ENCODE data around the gene TFIP11.
A peak's percentile ranks its signal among the peaks of the same experiment; 100 is the strongest.

TFIP11 gene

DNA sequence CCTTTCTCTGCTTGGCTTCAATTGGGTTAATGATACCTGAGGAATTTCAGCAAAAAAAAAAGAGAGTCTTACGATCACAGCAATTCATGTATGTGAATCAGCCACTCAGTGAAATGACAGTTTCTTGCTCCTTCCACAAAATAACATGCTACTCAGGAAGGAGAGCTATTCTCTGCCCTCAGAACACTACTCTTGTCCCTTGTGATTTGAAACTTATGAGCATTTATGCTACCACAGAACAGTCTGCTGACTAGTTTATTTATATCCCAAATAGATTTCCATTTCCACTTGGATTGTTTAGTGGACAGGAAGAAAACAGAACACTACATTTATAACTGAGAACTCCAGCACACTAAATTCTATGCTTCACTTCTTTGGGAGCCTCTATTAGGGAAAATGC, 8.5 kb downstream of the TFIP11 start:
- H3K27ac ChIP-seq (ENCODE audit: low read depth, low read length, severe bottlenecking), result no peak overlapping the region
- H3K4me3 ChIP-seq (ENCODE audit: extremely low read depth, insufficient read depth, low read length, poor library complexity, severe bottlenecking), result no peak overlapping the region
- peaks cover 8% of the 10 kb centered on the region for H3K4me1 ChIP-seq (ENCODE audit: control insufficient read depth, insufficient read depth, low read length, poor library complexity, severe bottlenecking)
- 100% methylated on average over 1 of the region's 1 CpG; no CpG with 5 or more reads in 1 of the 2 experiments for WGBS, 2 experiments (ENCODE audit: insufficient coverage in 2 of 2)
- H3K9me3 ChIP-seq (ENCODE audit: control insufficient read depth, low read length), result no peaks in the 10 kb centered on the region
- peaks cover 93% of the 10 kb centered on the region for H3K36me3 ChIP-seq (ENCODE audit: control insufficient read depth, insufficient read depth, low read length)

DNA sequence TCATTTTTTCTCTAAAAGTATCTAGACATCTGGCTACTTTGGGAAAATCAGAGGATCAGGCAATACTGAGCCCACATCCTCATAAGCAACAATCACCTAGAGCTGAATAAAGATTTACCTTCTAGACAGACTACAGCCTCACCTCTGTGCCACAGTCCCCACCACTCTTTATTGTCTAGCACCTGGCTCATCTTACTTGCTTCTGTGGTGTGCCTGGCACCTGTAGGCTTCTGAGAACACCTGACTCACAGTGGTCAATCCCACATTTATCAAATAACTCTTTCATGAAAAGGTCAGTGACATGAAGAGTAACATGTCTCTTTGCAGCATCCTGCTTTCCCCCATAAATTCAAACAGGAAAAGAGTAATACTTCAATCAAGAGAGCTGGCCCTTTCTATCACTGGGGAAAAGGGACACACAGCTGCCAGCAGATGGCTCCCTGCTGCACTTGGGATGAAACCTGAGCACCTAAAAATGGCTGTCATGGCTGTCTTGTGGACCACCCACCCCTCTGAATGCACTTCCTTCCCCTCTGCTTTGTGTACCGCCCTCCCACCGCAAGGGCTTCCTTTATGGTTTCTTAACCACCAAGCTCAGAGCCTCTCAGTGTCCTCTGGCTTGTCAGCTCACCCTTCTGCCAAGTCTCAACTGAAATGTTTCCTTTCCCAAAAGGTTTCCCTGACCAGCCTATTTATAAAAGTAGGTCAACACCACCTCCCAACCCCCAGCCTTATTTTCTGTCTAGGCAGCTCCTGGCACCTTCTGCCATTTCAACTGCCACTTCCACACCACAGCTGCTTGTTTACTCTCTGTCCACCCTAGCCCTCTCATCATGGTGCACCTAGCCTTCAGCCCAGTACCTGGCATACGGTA, 9.3 kb downstream of the TFIP11 start:
- Histone ChIP-seq H3K27ac (ENCODE audit: low read depth, low read length, severe bottlenecking) (peak overlapping the region; percentile 47), H3K36me3 (ENCODE audit: control insufficient read depth, insufficient read depth, low read length) (peaks cover 88% of the 10 kb centered on the region), H3K9me3 (ENCODE audit: control insufficient read depth, low read length) (no peaks in the 10 kb centered on the region), H3K4me1 (ENCODE audit: control insufficient read depth, insufficient read depth, low read length, poor library complexity, severe bottlenecking) (peaks cover 8% of the 10 kb centered on the region), H3K4me3 (ENCODE audit: extremely low read depth, insufficient read depth, low read length, poor library complexity, severe bottlenecking) (no peak overlapping the region)
- 16 to 30% methylated on average over 2 of the region's 3 CpGs for WGBS, 2 experiments (ENCODE audit: insufficient coverage in 2 of 2)

DNA sequence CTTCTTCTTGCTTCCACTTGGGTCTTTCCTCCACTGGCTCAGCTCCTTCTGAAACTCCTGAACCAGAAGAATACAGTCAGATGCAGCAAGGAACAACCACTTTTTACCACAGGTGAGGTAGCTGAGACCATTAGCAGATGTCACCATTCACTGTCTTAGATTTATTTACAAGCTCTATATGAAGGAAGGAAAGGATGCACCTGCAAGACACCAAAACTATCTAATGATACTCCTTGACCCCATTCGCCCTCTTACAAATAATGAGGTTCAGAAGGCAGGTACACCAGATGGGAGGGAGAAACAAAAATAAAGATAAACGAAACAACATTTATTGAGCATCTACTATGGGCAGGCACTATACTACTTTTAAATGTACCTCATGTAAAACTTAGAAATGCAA, 10.3 kb downstream of the TFIP11 start:
- no peak overlapping the region for H3K27ac ChIP-seq (ENCODE audit: low read depth, low read length, severe bottlenecking)
- H3K4me1 ChIP-seq (ENCODE audit: control insufficient read depth, insufficient read depth, low read length, poor library complexity, severe bottlenecking), result peaks cover 8% of the 10 kb centered on the region
- H3K9me3 ChIP-seq (ENCODE audit: control insufficient read depth, low read length), result no peaks in the 10 kb centered on the region
- no peak overlapping the region for H3K4me3 ChIP-seq (ENCODE audit: extremely low read depth, insufficient read depth, low read length, poor library complexity, severe bottlenecking)
- peaks cover 84% of the 10 kb centered on the region for H3K36me3 ChIP-seq (ENCODE audit: control insufficient read depth, insufficient read depth, low read length)
- no CpG with 5 or more reads among the region's 2 CpGs for WGBS, 2 experiments (ENCODE audit: insufficient coverage in 2 of 2)

DNA sequence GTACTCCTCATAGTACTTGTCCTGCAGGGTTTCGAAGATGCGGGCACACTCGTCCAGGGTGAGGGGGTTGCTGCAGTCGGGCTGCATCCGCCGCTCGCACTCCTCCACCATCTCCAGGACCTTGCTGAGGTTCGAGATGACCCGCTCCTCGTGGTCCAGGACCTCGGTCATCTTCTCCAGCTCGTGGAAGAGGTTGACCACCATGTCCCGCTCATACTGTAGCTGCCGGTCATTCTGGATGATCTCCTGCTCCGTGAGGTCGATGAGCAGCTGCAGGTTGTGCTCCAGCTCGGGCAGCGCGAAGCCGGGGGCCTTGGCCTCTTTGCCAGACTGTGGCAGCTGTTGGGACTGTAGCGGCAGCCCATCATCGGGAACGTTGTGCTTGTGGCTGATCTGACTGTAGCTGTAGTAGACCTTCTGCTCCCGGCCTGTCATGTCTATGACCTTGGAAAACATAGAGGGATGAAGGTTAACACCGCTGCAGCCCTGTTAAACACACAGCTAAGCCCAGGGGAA, 13.0 kb downstream of the TFIP11 start:
- H3K9me3 ChIP-seq (ENCODE audit: control insufficient read depth, low read length), result no peaks in the 10 kb centered on the region
- peaks cover 8% of the 10 kb centered on the region for H3K4me1 ChIP-seq (ENCODE audit: control insufficient read depth, insufficient read depth, low read length, poor library complexity, severe bottlenecking)
- H3K27ac ChIP-seq (ENCODE audit: low read depth, low read length, severe bottlenecking), result no peak overlapping the region
- H3K4me3 ChIP-seq (ENCODE audit: extremely low read depth, insufficient read depth, low read length, poor library complexity, severe bottlenecking), result no peak overlapping the region
- H3K36me3 ChIP-seq (ENCODE audit: control insufficient read depth, insufficient read depth, low read length), result peaks cover 84% of the 10 kb centered on the region
- WGBS, 2 experiments (ENCODE audit: insufficient coverage in 2 of 2), result 92 to 94% methylated on average over 24 to 25 of the region's 25 CpGs

DNA sequence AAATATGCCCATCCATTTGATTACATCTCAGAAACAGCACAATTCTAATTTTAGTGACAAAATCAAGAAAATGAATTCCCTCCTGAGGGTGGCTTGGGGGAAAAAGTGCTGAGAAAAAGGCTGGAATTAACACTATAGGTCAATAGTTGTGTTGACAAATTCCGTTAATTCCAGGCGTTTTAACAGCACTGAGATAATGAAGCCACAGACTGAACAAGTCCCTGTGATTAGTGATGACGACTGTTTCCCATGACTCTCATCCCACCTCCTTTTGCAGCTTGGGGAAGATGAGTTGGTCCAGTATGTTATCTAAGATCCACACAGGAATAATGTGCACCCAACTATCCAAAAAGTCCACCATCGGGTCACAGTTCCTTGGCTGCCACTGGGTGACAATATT, 15.8 kb downstream of the TFIP11 start:
- Histone ChIP-seq H3K36me3 (ENCODE audit: control insufficient read depth, insufficient read depth, low read length) (peaks cover 84% of the 10 kb centered on the region), H3K4me3 (ENCODE audit: extremely low read depth, insufficient read depth, low read length, poor library complexity, severe bottlenecking) (no peak overlapping the region), H3K9me3 (ENCODE audit: control insufficient read depth, low read length) (no peaks in the 10 kb centered on the region), H3K4me1 (ENCODE audit: control insufficient read depth, insufficient read depth, low read length, poor library complexity, severe bottlenecking) (no peaks in the 10 kb centered on the region), H3K27ac (ENCODE audit: low read depth, low read length, severe bottlenecking) (no peak overlapping the region)
- 88 to 100% methylated on average over 2 to 3 of the region's 4 CpGs for WGBS, 2 experiments (ENCODE audit: insufficient coverage in 2 of 2)

DNA sequence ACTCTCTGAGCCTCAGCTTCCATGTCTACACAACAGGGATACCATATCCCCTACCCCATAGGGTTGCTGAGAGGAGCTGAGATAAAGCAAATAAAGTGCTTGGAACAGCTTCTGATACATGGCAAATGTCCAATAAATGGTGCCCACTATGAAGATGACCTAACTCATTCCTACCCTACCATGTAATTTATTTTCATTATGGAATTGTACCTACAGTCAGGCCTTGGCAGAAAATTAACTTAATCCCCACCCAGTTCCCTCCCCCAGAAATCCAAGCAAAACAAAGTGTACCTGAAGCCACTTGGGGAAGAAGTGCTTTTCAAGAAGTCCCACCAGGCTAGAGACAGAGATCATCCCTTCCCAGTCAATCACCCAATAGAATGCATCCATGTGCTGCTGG, 17.8 kb downstream of the TFIP11 start:
- Histone ChIP-seq H3K4me1 (ENCODE audit: control insufficient read depth, insufficient read depth, low read length, poor library complexity, severe bottlenecking) (no peaks in the 10 kb centered on the region), H3K36me3 (ENCODE audit: control insufficient read depth, insufficient read depth, low read length) (peaks cover 88% of the 10 kb centered on the region), H3K27ac (ENCODE audit: low read depth, low read length, severe bottlenecking) (no peak overlapping the region), H3K4me3 (ENCODE audit: extremely low read depth, insufficient read depth, low read length, poor library complexity, severe bottlenecking) (no peak overlapping the region), H3K9me3 (ENCODE audit: control insufficient read depth, low read length) (no peaks in the 10 kb centered on the region)

DNA sequence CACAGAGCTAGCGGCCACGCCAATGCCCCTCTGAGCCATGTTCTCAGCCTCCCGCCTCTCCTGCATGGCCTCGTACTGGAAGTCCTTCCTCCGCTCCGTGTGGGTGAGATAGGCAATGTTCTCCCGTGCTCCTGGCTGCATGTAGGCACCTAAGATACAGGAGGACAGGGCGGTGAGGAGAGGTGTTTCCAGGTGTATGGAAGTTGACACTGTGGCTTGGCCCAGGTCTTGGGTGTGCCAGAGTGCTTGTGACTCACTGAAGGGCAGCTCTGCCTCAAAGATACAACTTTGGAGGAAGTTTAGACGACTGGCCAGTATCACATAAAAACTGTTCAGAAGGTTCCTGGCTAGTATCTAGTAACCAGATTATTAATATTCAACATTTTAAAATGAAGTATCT, 20.1 kb downstream of the TFIP11 start:
- Histone ChIP-seq H3K27ac (ENCODE audit: low read depth, low read length, severe bottlenecking) (peak overlapping the region; percentile 10), H3K9me3 (ENCODE audit: control insufficient read depth, low read length) (no peaks in the 10 kb centered on the region), H3K36me3 (ENCODE audit: control insufficient read depth, insufficient read depth, low read length) (peaks cover 98% of the 10 kb centered on the region), H3K4me3 (ENCODE audit: extremely low read depth, insufficient read depth, low read length, poor library complexity, severe bottlenecking) (no peak overlapping the region), H3K4me1 (ENCODE audit: control insufficient read depth, insufficient read depth, low read length, poor library complexity, severe bottlenecking) (no peaks in the 10 kb centered on the region)
- WGBS, 2 experiments (ENCODE audit: insufficient coverage in 2 of 2), result 92 to 97% methylated on average over 5 to 8 of the region's 9 CpGs

DNA sequence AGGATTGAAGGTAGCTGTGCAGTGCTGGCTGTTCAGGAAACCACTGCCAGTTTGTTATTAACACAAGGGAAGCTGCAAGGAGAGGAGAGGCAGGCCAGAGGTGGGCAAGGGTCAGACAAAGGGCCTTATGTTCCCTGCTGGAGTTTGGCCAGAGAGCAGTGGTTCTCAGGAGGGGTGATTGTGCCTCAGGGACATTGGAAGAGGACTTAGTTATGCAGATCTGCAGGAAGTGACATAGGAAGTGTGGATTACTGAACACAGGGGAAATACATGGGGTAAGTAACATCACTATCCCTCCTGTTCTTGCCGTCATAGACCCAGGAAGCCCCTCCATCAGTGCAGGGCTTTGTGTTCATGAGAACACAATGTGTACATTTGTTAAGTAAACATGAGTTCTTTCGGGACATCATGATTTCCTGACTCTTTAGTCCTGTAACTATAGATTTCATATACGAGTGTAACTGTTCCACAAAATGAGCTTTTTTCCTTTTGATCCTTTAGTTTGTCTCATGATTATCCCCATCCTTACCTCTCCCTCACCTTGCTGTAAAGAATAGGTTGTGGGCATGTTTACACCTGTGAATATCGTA, 22.7 kb downstream of the TFIP11 start:
- Histone ChIP-seq H3K4me3 (ENCODE audit: extremely low read depth, insufficient read depth, low read length, poor library complexity, severe bottlenecking) (no peak overlapping the region), H3K27ac (ENCODE audit: low read depth, low read length, severe bottlenecking) (peak overlapping the region; percentile 37), H3K4me1 (ENCODE audit: control insufficient read depth, insufficient read depth, low read length, poor library complexity, severe bottlenecking) (no peaks in the 10 kb centered on the region), H3K9me3 (ENCODE audit: control insufficient read depth, low read length) (no peaks in the 10 kb centered on the region), H3K36me3 (ENCODE audit: control insufficient read depth, insufficient read depth, low read length) (peaks cover 72% of the 10 kb centered on the region)
- 94 to 100% methylated on average over 1 to 2 of the region's 4 CpGs for WGBS, 2 experiments (ENCODE audit: insufficient coverage in 2 of 2)

DNA sequence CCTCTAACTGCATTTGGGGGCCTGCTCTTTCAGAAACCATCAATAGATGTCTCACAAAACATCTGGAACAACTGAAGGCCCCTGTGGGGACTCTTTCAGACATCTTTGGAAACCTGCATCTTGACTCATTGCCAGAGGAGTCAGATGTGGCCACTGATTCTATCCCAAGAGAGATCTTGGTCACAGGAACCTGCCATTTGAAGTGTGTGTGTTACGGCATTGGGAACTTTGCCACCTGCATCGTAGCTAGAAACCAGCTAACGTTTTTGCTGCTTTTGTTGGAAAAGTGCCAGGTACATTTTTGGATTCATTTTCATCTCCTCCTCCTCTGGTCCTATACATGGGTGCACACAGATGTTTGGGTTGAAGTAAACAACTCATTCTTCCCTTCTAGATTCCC, 24.3 kb downstream of the TFIP11 start:
- 90 to 96% methylated on average over 3 of the region's 3 CpGs for WGBS, 2 experiments (ENCODE audit: insufficient coverage in 2 of 2)
- Histone ChIP-seq H3K4me3 (ENCODE audit: extremely low read depth, insufficient read depth, low read length, poor library complexity, severe bottlenecking) (no peak overlapping the region), H3K27ac (ENCODE audit: low read depth, low read length, severe bottlenecking) (no peak overlapping the region), H3K9me3 (ENCODE audit: control insufficient read depth, low read length) (no peaks in the 10 kb centered on the region), H3K36me3 (ENCODE audit: control insufficient read depth, insufficient read depth, low read length) (peaks cover 57% of the 10 kb centered on the region), H3K4me1 (ENCODE audit: control insufficient read depth, insufficient read depth, low read length, poor library complexity, severe bottlenecking) (no peaks in the 10 kb centered on the region)

DNA sequence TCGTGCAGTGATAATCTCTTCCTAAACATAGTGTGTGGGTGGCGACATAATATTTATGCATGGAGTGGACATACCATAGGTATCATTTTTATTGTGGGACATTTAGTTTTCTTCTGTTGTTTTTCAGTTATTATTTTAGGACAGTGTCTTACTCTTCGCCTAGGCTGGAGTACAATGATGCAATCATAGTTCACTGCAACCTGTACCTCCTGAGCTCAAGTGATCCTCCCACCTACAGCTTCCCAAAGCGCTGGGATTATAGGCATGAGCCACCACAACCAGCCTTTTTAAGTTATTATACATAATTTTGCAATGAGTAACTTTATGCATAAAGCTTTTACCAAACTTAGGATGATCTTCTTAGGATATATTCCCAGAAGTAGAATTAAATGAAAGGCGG, 25.9 kb downstream of the TFIP11 start:
- Histone ChIP-seq H3K36me3 (ENCODE audit: control insufficient read depth, insufficient read depth, low read length) (peaks cover 44% of the 10 kb centered on the region), H3K9me3 (ENCODE audit: control insufficient read depth, low read length) (no peaks in the 10 kb centered on the region), H3K4me3 (ENCODE audit: extremely low read depth, insufficient read depth, low read length, poor library complexity, severe bottlenecking) (no peak overlapping the region), H3K4me1 (ENCODE audit: control insufficient read depth, insufficient read depth, low read length, poor library complexity, severe bottlenecking) (peaks cover 10% of the 10 kb centered on the region), H3K27ac (ENCODE audit: low read depth, low read length, severe bottlenecking) (no peak overlapping the region)
- 93% methylated on average over 2 of the region's 5 CpGs; no CpG with 5 or more reads in 1 of the 2 experiments for WGBS, 2 experiments (ENCODE audit: insufficient coverage in 2 of 2)

Data from mesodermal cell (in vitro differentiated cells).